ENCODE data around the gene SLC12A5.
A peak's percentile ranks its signal among the peaks of the same experiment; 100 is the strongest.

SLC12A5 gene

GRCh38 chr20:46006964-46007363, 22.1 kb upstream of the SLC12A5 start:
- DNase-seq = no peak

- no peak for DNase-seq
Observed at GRCh38 chr20:46007671-46008070, 21.3 kb upstream of the SLC12A5 start.

GRCh38 chr20:46009816-46010215, 19.2 kb upstream of the SLC12A5 start:
- DNase-seq = no peak

GRCh38 chr20:46010491-46011391, 18.3 kb upstream of the SLC12A5 start:
- no peak for DNase-seq

GRCh38 chr20:46011631-46012482, 17.2 kb upstream of the SLC12A5 start:
- no peak for DNase-seq

GRCh38 chr20:46012921-46013320, 16.1 kb upstream of the SLC12A5 start:
- no peak for DNase-seq

GRCh38 chr20:46013322-46013828, 15.6 kb upstream of the SLC12A5 start:
- no peak for DNase-seq

GRCh38 chr20:46013829-46014516, 15.0 kb upstream of the SLC12A5 start:
- peak; percentile 7 for DNase-seq

- DNase-seq = no peak
Observed at GRCh38 chr20:46014517-46015396, 14.3 kb upstream of the SLC12A5 start.

- no peak for DNase-seq
Observed at GRCh38 chr20:46017272-46017671, 11.7 kb upstream of the SLC12A5 start.

- DNase-seq = no peak
Observed at GRCh38 chr20:46018112-46018511, 10.9 kb upstream of the SLC12A5 start.

- DNase-seq = no peak
Observed at GRCh38 chr20:46018611-46019010, 10.4 kb upstream of the SLC12A5 start.

GRCh38 chr20:46020555-46020954, 8.5 kb upstream of the SLC12A5 start:
- no peak for DNase-seq

GRCh38 chr20:46021361-46022359, 7.4 kb upstream of the SLC12A5 start:
- DNase-seq = peak; percentile 44

- DNase-seq = no peak
Observed at GRCh38 chr20:46022411-46023147, 6.4 kb upstream of the SLC12A5 start.

- DNase-seq = no peak
Observed at GRCh38 chr20:46023148-46023484, 5.9 kb upstream of the SLC12A5 start.

- no peak for DNase-seq
Observed at GRCh38 chr20:46023999-46024398, 5.0 kb upstream of the SLC12A5 start.

GRCh38 chr20:46025376-46025783, 3.6 kb upstream of the SLC12A5 start:
- DNase-seq = no peak

- DNase-seq = no peak
Observed at GRCh38 chr20:46027245-46027853, 1.7 kb upstream of the SLC12A5 start.

- no peak for DNase-seq
Observed at GRCh38 chr20:46028110-46028509, 905 bp upstream of the SLC12A5 start.
